ENCODE data around the gene OCSTAMP. TPM values are rescaled to one million over a fixed set of nuclear protein-coding genes. Genes with fewer than 3 reads are reported as not detected.
A peak's percentile ranks its signal among the peaks of the same experiment; 100 is the strongest.

The OCSTAMP gene
- total and polyA plus RNA-seq, 10 of the 15 experiments (the other 5 are each of a cell fraction or from before 2014, with no cell fraction given): 0.09 to 0.46 (median 0.22) TPM; not detected in 2

GRCh38 chr20:46545077-46545826, 5.2 kb downstream of the OCSTAMP start (continued):
- TF ChIP-seq SMAD5 (IDR thresholded peaks at IDR 0.05; ENCODE audit: low read depth): no peak
- TF ChIP-seq TCF12 (IDR thresholded peaks at IDR 0.05; ENCODE audit: low read depth, low read length): no peak
- TF ChIP-seq SMARCA5 (IDR thresholded peaks at IDR 0.05): no peak
- TF ChIP-seq BHLHE40 (IDR thresholded peaks at IDR 0.05; ENCODE audit: borderline replicate concordance in 1 of 2, low read depth in 2 of 2, low read length in 1 of 2): 0 out of 4 replicates have a peak, but pooled peaks of 1 of the 2 experiments have one; percentile 15

GRCh38 chr20:46544576-46544975, 5.9 kb downstream of the OCSTAMP start:
- H3K27me3 ChIP-seq (replicated peaks in 1 of 2; ENCODE audit: control insufficient read depth in 2 of 2, insufficient read depth in 2 of 2, low read length in 1 of 2): no peaks in the 10 kb centered on the region
- ChIA-PET POLR2A (no interaction called here), RAD21 (ENCODE audit: unreplicated experiment) (interaction anchor here (1.0 to 1.7 kb wide), 6 partner anchors 11 to 142 kb away, joined by 3 to 19 read pairs (median 4); no protein-coding TSS in a partner anchor), CTCF (interaction anchor here (0.6 to 2.7 kb wide), 20 partner anchors 10 to 208 kb away, joined by 3 to 12 read pairs (median 4); partner anchors contain the start of gene TP53RK), SMC1A (ENCODE audit: uncharacterized antibody, unreplicated experiment) (interaction anchor here (0.5 to 1.8 kb wide), 14 partner anchors 11 to 592 kb away, joined by 3 to 12 read pairs (median 4); partner anchors contain the start of gene TP53RK)
- intact Hi-C loops (cut with micrococcal nuclease; ENCODE audit: unreplicated experiment): loop anchor here (5.0 kb wide), 1 partner anchor 138 kb away; no protein-coding TSS in a partner anchor
- no peak for ATAC-seq
- H3K4me1 ChIP-seq (ENCODE audit: control insufficient read depth, insufficient read depth, low read length): peaks cover 25% of the 10 kb centered on the region
- WGBS (ENCODE audit: insufficient coverage, insufficient replicate concordance, low lambda C conversion rate, missing lambda C conversion rate): 75% methylated on average over 3 of the region's 3 CpGs
- no peaks in the 10 kb centered on the region for H3K79me2 ChIP-seq (ENCODE audit: control insufficient read depth, insufficient read depth, low read length)
- no peaks in the 10 kb centered on the region for H4K20me1 ChIP-seq (ENCODE audit: control insufficient read depth, insufficient read depth)
- BruUV-seq (replicated peaks): no TSS peak
- H3K4me3 ChIP-seq: no peak overlapping the region
- peak; percentile 43; the same call in 1 of the 2 replicates for TF ChIP-seq ZBTB40 (IDR thresholded peaks at IDR 0.05; ENCODE audit: borderline replicate concordance)
- TF ChIP-seq SMC3 (IDR thresholded peaks at IDR 0.05; ENCODE audit: borderline replicate concordance, low read length): peak; percentile 41; the same call in 1 of the 2 replicates
- peak; percentile 70 for TF ChIP-seq RAD21 (IDR thresholded peaks at IDR 0.05; ENCODE audit: insufficient read depth, low read depth, low read length)
- TF ChIP-seq MTA2 (IDR thresholded peaks at IDR 0.05; ENCODE audit: low read depth): no peak
- no peak for TF ChIP-seq RAD51 (IDR thresholded peaks at IDR 0.05)
- peak in 2 of 3 experiments; percentile 30 to 31; a peak in 3 of 6 replicates for TF ChIP-seq CTCF (IDR thresholded peaks at IDR 0.05 in 2 of 3, conservative IDR thresholded peaks at IDR 0.05 in 1 of 3; ENCODE audit: control insufficient read depth in 2 of 3, extremely low read depth in 1 of 3, insufficient read depth in 1 of 3, low read depth in 3 of 3, low read length in 3 of 3)
- TF ChIP-seq POLR2AphosphoS5 (IDR thresholded peaks at IDR 0.05; ENCODE audit: low read length): no peak
- no peaks in the 10 kb centered on the region; the same call in 2 of the 3 replicates for H3K9me3 ChIP-seq (replicated peaks; ENCODE audit: control insufficient read depth, insufficient read depth, low read length)
- no peak overlapping the region for H3K9ac ChIP-seq (ENCODE audit: control insufficient read depth, insufficient read depth, low read length)
- no peak for FAIRE-seq
- DNase-seq (ENCODE audit: low read depth, low spot score): no peak
- H3K27ac ChIP-seq (ENCODE audit: control insufficient read depth, insufficient read depth): no peak overlapping the region; the same call in 1 of the 2 replicates
- no peak overlapping the region for H2AFZ ChIP-seq (ENCODE audit: control insufficient read depth, low read depth, low read length)
- H3K36me3 ChIP-seq (ENCODE audit: control insufficient read depth in 2 of 2, insufficient read depth in 2 of 2, low read length in 1 of 2): no peaks in the 10 kb centered on the region
- in situ Hi-C loops (cut with MboI): no loop called here
- H3K4me2 ChIP-seq (ENCODE audit: control insufficient read depth, insufficient read depth): peak overlapping the region; percentile 84
